GM18909 (cell line): Measurements from ENCODE around the gene SGMS2.
A peak's percentile ranks its signal among the peaks of the same experiment; 100 is the strongest.

Experiments
- ATAC-seq: cut with Tn5 transposase; IDR thresholded peaks from one replicate; pipeline ENCODE4 v1.9.1; 2021; ENCODE audit warnings: mild to moderate bottlenecking; ENCODE audit not compliant: unreplicated experiment, poor library complexity

Gene SGMS2

GRCh38 chr4:107863850-107864371 is 39.2 kb downstream of the SGMS2 start:
- no peak for ATAC-seq

GRCh38 chr4:107866726-107867125 is 42.0 kb downstream of the SGMS2 start:
- ATAC-seq, result no peak

GRCh38 chr4:107870236-107870635 is 45.5 kb downstream of the SGMS2 start:
- ATAC-seq, result no peak

GRCh38 chr4:107870916-107871786 is 46.4 kb downstream of the SGMS2 start:
- ATAC-seq, result no peak

- ATAC-seq, result no peak
Measured at GRCh38 chr4:107874024-107874423, 49.3 kb downstream of the SGMS2 start.

- ATAC-seq, result no peak
Measured at GRCh38 chr4:107876099-107876498, 51.4 kb downstream of the SGMS2 start.

- ATAC-seq, result no peak
Measured at GRCh38 chr4:107877361-107877760, 52.6 kb downstream of the SGMS2 start.

- ATAC-seq, result no peak
Measured at GRCh38 chr4:107885865-107886264, 61.1 kb downstream of the SGMS2 start.

- no peak for ATAC-seq
Measured at GRCh38 chr4:107888237-107888636, 63.5 kb downstream of the SGMS2 start.

- no peak for ATAC-seq
Measured at GRCh38 chr4:107890779-107891178, 66.0 kb downstream of the SGMS2 start.

GRCh38 chr4:107891299-107891698 is 66.6 kb downstream of the SGMS2 start:
- ATAC-seq, result no peak

GRCh38 chr4:107893171-107894137 is 68.7 kb downstream of the SGMS2 start:
- no peak for ATAC-seq

- ATAC-seq, result no peak
Measured at GRCh38 chr4:107894138-107894603, 69.4 kb downstream of the SGMS2 start.

GRCh38 chr4:107896158-107896645 is 71.5 kb downstream of the SGMS2 start:
- no peak for ATAC-seq

- no peak for ATAC-seq
Measured at GRCh38 chr4:107896646-107897045, 71.9 kb downstream of the SGMS2 start.

GRCh38 chr4:107897823-107898222 is 73.1 kb downstream of the SGMS2 start:
- ATAC-seq, result no peak

GRCh38 chr4:107900067-107900466 is 75.3 kb downstream of the SGMS2 start:
- no peak for ATAC-seq

GRCh38 chr4:107900508-107900907 is 75.8 kb downstream of the SGMS2 start:
- ATAC-seq, result no peak

- no peak for ATAC-seq
Measured at GRCh38 chr4:107901213-107901934, 76.6 kb downstream of the SGMS2 start.

- peak; percentile 95 for ATAC-seq
Measured at GRCh38 chr4:107902715-107903114, 78.0 kb downstream of the SGMS2 start.
